Fibroblast of skin of right biceps (primary cell): ENCODE results near the gene ATF7.

Experiments used
- DNase-seq: peaks from one replicate; pipeline ENCODE4 v3.0.0-alpha.2; 2013

ATF7 gene

GRCh38 chr12:53480491-53481442 lies 145.4 kb downstream of the ATF7 start:
- DNase-seq, result no peak

- no peak for DNase-seq
Measured at GRCh38 chr12:53479331-53479730, 146.9 kb downstream of the ATF7 start.

- DNase-seq, result no peak
Measured at GRCh38 chr12:53478865-53479264, 147.3 kb downstream of the ATF7 start.

GRCh38 chr12:53476769-53477209 lies 149.4 kb downstream of the ATF7 start:
- peak; percentile 49 for DNase-seq

- DNase-seq, result no peak
Measured at GRCh38 chr12:53474819-53475218, 151.4 kb downstream of the ATF7 start.

- no peak for DNase-seq
Measured at GRCh38 chr12:53474077-53474476, 152.1 kb downstream of the ATF7 start.

- no peak for DNase-seq
Measured at GRCh38 chr12:53472056-53472582, 154.1 kb downstream of the ATF7 start.

- DNase-seq, result no peak
Measured at GRCh38 chr12:53468282-53468681, 157.9 kb downstream of the ATF7 start.

GRCh38 chr12:53467880-53468279 lies 158.3 kb downstream of the ATF7 start:
- DNase-seq, result no peak

GRCh38 chr12:53467082-53467481 lies 159.1 kb downstream of the ATF7 start:
- DNase-seq, result no peak

GRCh38 chr12:53466640-53467039 lies 159.5 kb downstream of the ATF7 start:
- DNase-seq, result no peak

GRCh38 chr12:53465679-53466078 lies 160.5 kb downstream of the ATF7 start:
- no peak for DNase-seq

GRCh38 chr12:53464685-53465418 lies 161.3 kb downstream of the ATF7 start:
- DNase-seq, result no peak

GRCh38 chr12:53463802-53464560 lies 162.2 kb downstream of the ATF7 start:
- no peak for DNase-seq

GRCh38 chr12:53462935-53463334 lies 163.2 kb downstream of the ATF7 start:
- no peak for DNase-seq

GRCh38 chr12:53461591-53461990 lies 164.6 kb downstream of the ATF7 start:
- DNase-seq, result no peak

GRCh38 chr12:53461059-53461458 lies 165.1 kb downstream of the ATF7 start:
- no peak for DNase-seq

- DNase-seq, result no peak
Measured at GRCh38 chr12:53459097-53459496, 167.1 kb downstream of the ATF7 start.
